Umbilical cord (tissue), 2 donors: ENCODE results near the gene LPIN3. TPM values are rescaled to one million over a fixed set of nuclear protein-coding genes. Genes with fewer than 3 reads are reported as not detected.

Experiments used
- DNase-seq: peaks from one replicate; pipeline ENCODE4 v3.0.0-alpha.2; 2015; ENCODE audit warnings: low spot score
- total RNA-seq: library from RNA; depleted of rRNA; stranded (reverse); fragments of >200 nt; gene quantifications from one replicate; pipeline ENCODE4 v1.2.3, GENCODE V29; 2014; ENCODE audit warnings: low replicate concordance; ENCODE audit not compliant: insufficient read depth

The LPIN3 gene
- total RNA-seq, 1 donor from 2014 or later = 6.3 TPM

DNA sequence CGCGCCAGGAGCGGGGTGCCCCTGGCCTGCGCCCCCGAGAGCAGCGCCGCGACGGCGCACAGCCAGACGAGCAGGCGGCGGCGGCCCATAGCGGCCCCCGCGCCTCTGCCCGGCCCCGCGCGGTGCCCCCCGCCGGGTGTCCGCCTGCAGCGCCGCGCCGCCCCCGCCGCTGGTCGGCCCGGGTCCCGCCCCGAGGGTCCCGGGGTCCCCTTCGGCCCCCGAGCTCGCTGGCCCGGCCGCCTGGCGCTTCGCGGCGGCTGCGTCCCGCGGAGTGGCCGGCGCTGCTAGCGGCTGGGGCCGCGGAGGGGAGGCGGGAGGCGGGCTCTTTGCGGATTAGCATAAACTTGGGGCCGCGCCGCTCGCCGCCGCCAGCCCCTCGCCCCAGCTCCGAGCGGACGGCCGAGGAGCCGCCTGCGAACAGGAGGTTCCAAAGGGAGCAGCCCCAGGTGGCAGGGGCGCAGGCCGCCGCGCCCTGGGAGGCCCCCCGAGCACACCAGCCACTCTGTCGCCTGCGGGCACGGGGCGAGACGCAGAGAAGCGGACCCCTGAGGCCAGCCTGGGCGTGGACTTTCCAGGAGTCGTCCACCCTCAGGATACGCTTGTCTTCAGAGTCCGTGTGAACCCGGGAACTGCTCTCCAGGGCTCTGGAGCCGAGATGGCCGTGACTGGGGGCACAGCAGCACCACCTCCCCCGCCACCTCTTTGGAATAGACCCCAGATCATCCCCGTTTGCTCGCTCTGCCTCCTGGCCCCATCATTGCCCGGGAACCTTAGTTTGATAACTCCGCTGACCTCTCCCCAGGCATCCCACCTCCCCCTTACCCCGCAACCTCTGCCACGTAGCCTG is 26.1 kb downstream of the LPIN3 start, which contains the start of gene EMILIN3:
Gene EMILIN3 (minus strand): TSS at position 273 of the 847 bp plus-strand sequence. CDS start 184 bp downstream, at position 89.
- DNase-seq = no peak

- no peak for DNase-seq
Measured at GRCh38 chr20:41367393-41367695, 26.7 kb downstream of the LPIN3 start.

GRCh38 chr20:41367956-41368355 is 27.3 kb downstream of the LPIN3 start:
- no peak for DNase-seq

DNA sequence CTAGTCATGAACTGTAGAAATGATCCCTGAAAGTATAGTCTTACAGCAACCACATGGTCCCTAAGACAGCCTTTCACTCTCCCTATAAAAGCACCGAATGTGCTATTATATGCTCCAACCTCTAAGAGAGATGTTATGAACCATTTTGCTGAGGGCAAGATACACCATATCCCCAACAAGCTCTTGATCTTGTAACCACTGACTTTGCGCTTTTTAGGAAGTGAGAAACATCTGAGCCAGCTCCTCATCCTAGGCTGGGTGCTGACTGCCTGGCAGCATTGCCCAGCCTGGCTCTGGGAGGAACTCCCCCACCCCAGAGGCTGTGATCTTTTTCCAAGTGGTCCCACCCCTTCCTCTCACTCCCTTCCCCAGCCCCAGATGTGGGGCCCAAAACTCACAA is 29.1 kb downstream of the LPIN3 start:
- DNase-seq = no peak

DNA sequence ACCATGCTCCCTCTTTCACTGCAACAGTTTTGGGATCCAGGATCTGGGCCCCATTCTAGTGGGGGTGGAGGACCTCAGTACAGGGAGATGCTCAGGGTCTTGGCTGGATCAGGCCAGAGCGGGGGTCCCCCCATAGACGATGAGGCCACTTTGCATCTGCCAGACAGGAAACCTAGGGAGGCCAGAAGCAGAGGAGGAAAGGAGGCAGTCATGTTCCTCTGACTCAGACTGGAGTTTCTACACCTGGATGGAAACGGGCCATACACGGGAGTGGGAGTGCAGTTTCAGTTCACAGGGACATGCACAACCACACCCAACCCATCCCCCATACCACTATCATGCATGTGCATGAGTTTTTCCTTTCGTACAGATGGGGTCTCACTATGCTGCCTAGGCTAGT is 29.6 kb downstream of the LPIN3 start:
- no peak for DNase-seq

- DNase-seq = no peak
Measured at GRCh38 chr20:41371371-41371770, 30.8 kb downstream of the LPIN3 start.

GRCh38 chr20:41373251-41373783 is 32.7 kb downstream of the LPIN3 start:
- no peak for DNase-seq

DNA sequence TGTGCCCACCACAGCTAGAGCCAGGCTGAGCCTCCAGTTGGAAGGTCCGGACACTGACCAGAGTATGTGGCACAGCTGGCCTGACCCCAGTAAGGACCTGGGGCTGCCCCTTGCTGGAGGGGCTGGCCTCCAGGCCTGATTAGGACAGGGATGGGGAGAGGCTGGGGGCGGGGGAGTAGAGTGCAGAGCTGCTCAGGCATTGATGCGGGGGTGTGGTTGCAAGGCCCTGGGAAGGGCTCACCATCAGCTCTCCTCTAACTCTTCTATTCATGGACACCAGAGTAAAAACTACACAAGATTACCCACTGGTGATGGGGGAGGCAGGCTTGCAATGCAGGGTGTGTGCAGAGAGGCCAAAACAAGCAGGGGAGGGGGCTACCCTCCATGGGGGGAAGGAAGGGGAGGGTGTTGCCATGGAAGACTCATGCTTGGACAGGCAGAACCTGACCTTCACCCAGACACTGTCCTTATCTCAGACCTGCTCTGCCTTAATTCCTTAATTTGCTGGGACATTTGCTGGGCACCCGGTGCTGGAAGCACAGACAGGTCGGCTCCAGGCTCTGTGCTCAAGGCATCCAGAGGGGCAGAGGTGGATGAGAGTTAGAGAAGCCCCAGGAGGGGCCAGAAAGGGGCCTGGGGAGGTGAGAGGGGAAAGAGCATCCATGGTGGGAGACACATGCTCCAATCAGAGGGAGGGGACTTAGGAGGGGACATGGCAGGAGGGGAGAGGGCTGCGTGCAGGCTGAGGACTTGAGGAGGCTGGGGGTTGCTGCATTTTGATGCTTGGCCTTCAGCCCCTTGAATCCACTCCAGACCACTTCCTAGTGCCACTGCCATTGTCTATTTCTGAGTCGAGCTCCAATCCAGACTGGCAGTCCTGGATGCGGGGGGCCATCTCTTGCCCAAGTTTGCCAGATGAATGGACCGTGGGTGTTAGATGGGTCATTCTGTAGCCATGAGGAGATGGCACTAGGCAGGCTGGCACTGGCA is 33.6 kb downstream of the LPIN3 start:
- no peak for DNase-seq

DNA sequence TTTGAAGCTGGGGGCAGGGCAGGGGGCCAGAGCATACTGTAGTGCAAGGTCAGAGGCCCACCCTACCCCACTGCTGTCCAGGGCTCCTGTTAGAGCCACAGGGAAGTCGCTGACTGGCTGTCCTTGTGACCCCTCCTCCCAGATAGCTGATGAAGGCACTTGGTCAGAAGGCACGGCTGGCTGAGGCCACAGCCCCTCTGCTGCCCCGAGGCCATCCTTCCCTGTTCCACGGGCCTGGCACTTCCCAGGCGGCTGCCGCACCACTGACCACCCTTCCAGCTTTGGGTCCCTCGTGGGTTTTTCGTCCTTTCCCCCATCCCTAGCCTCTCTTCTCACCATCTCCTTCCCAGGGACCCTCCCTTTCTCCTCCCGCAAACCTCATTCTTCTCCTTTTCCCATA is 35.2 kb downstream of the LPIN3 start:
- no peak for DNase-seq

GRCh38 chr20:41376349-41376748 is 35.7 kb downstream of the LPIN3 start:
- DNase-seq = no peak

DNA sequence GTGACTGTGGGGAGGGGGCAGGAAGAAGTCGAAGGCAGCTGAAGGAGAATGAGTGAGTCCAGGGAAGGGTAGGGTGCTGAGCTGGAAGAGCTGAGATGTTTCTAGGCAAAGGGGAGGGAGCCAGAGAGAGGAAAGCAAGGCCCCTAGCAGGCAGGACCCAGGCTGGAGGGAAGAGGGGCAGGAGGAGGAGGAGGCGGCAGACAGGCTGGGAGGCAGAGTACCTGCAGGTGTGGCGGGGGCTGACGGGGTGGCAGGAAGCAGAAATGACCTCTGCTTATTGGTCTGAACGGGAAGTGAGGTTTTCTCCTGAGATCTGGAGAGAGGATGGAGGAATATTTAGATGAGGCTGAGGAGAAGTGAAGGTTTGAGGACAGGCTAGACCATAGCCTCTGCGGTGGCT is 36.7 kb downstream of the LPIN3 start:
- DNase-seq = no peak

DNA sequence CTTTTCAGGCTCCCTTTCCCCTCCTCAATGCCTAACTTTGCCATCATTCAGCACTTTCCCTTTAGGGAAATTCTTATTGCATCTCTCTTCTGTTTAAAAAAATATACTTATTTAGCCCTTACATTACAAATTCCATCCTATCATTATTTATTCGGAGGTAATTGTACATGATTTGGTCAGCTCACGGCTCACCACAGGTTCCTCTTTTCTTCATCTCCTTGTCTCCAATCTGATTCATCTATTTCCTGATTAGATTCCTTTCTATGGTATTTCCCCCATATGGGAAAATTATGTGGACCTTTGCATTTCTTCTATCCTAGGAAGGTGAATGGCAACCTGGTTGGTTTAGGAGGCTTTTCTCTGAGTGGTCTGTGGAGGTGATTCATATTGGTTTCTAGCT is 38.9 kb downstream of the LPIN3 start:
- no peak for DNase-seq

- DNase-seq = no peak
Measured at GRCh38 chr20:41380551-41381193, 40.1 kb downstream of the LPIN3 start.

DNA sequence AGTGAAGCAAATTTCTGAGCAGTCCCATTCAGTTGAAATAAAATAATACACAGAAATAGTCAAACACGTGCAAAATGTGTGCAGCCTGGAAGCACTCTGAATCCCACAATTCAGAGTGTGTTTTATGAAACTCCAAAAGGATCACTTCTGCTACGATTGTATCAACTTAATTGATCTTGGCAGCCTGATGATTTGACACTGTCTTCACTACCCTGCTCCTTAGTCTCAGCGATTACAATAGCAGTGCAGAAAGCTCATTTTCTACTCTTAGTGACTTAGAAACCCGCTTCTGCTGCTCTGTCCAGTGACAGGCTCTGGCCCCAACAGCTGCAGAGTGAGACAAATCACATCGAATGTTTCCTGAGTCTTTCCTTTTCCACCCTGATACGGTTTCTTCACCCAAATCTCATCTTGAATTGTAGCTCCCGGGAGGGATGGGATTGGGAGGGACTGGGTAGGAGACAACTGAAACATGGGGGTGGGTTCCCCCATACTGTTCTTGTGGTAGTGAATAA is 42.2 kb downstream of the LPIN3 start:
- DNase-seq = no peak

DNA sequence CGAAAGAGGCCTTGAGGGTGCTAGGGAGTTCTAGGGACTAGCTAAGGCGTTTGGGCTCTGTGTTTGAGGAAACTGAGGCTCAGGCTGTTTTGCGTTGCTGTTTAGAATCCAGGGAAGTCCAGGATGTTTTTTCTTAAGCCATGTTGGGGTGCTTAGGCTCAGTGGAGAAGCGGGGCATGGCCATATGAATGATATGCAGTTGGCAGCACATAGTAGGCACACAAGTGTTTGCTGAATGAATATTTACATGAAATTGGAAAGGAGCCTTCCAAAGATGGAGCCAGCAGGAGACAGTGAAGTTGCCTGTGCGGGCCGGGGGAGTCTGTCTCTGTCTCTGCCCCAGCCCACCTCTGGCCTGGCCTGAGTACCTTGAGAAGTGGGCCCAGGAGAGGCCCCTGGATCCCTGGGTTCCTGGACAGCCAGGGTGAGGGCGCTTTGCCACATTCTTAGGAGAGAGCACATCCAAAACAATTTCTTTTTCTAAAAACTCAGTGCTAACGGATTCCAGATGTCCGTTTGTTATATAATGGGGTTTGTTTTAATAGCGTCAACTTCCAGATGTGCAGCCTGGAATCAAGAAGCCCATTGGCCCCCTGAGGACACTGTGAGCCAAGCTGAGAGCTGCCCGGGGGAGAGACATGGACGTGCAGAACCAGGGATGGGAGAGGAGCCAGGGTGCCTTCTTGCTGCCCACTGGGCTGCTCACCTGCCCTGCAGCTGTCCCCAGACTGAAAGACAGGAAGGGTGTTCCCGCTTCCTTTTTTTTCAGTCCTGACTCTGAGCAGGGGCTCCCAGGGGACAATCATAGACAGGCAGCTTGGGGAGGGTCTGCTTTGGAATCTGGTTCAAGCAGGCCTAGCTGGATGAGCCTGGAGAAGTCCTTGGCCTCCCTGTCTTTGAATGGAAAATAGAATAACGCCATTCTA is 46.1 kb downstream of the LPIN3 start:
- peak; percentile 39 for DNase-seq

- no peak for DNase-seq
Measured at GRCh38 chr20:41387444-41387851, 46.8 kb downstream of the LPIN3 start.

DNA sequence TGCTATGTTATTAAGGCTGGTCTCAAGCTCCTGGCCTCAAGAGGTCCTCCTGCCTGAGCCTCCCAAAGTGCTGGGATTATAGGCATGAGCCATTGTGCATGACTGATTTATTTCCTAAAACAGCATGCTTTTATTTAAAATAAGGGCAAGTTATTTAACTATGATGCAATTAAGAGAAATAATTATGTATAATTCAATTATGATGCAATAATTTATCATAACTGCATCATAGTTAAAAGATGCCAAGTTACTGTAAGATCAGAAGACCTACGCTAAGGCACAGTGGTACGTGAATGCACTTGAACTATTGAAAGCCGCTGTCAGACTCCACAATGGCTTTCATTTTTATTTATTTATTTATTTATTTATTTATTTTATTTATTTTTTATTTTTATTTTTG is 50.3 kb downstream of the LPIN3 start:
- DNase-seq = no peak

- DNase-seq = no peak
Measured at GRCh38 chr20:41391587-41392001, 51.0 kb downstream of the LPIN3 start.

GRCh38 chr20:41392295-41392694 is 51.7 kb downstream of the LPIN3 start:
- no peak for DNase-seq
